Loucy (cell line): ENCODE data around the gene RUNX1.

Experiments
- H2AFZ ChIP-seq: fragments of 200-600 bp; sonication (generic); 2 replicates; pipeline ENCODE4 v1.6.0; 2016; ENCODE audit warnings: antibody characterized with exemption, mild to moderate bottlenecking, low read length, moderate library complexity
- H3F3A ChIP-seq: fragments of 200-600 bp; 2 replicates; pipeline ENCODE4 v1.6.0; 2016; ENCODE audit warnings: antibody characterized with exemption, low read depth, mild to moderate bottlenecking
- H3K27me3 ChIP-seq: fragments of 200-600 bp; sonication (generic); 2 replicates; pipeline ENCODE4 v1.6.1; 2014; ENCODE audit warnings: low read length, mild to moderate bottlenecking; ENCODE audit not compliant: insufficient read depth, poor library complexity, severe bottlenecking
- H3K36me3 ChIP-seq: fragments of 200-600 bp; sonication (generic); 2 replicates; pipeline ENCODE4 v1.6.1; 2016; ENCODE audit warnings: low read length; ENCODE audit not compliant: insufficient read depth
- H3K4me1 ChIP-seq: fragments of 200-600 bp; sonication (generic); 2 replicates; pipeline ENCODE4 v1.5.1; 2014; ENCODE audit warnings: low read length, mild to moderate bottlenecking; ENCODE audit not compliant: insufficient read depth, poor library complexity, severe bottlenecking
- H3K4me2 ChIP-seq: fragments of 200-600 bp; sonication (generic); 2 replicates; pipeline ENCODE4 v1.6.0; 2014; ENCODE audit warnings: antibody characterized with exemption, low read length, low read depth, mild to moderate bottlenecking; ENCODE audit not compliant: poor library complexity, severe bottlenecking
- H3K4me3 ChIP-seq: fragments of 200-600 bp; sonication (generic); 2 replicates; pipeline ENCODE4 v1.5.1; 2014; ENCODE audit warnings: low read length, mild to moderate bottlenecking, mixed read lengths; ENCODE audit not compliant: poor library complexity, severe bottlenecking
- H3K79me2 ChIP-seq: fragments of 200-600 bp; sonication (generic); 2 replicates; pipeline ENCODE4 v1.6.1; 2014; ENCODE audit warnings: low read length; ENCODE audit not compliant: insufficient read depth
- H3K9ac ChIP-seq: fragments of 200-600 bp; sonication (generic); 2 replicates; pipeline ENCODE4 v1.6.0; 2014; ENCODE audit warnings: mild to moderate bottlenecking, low read depth, low read length, moderate library complexity; ENCODE audit not compliant: poor library complexity, severe bottlenecking
- H3K9me2 ChIP-seq: fragments of 200-600 bp; sonication (generic); replicated peaks from 2 replicates; pipeline ENCODE4 v1.6.1; 2016; ENCODE audit warnings: low read depth, low read length, mixed read lengths
- H3K9me3 ChIP-seq: fragments of 200-600 bp; sonication (generic); 2 replicates; pipeline ENCODE4 v1.6.1; 2014; ENCODE audit warnings: mild to moderate bottlenecking, antibody characterized with exemption, low read length, low read depth; ENCODE audit not compliant: insufficient read depth
- H4K20me1 ChIP-seq: fragments of 200-600 bp; sonication (generic); 2 replicates; pipeline ENCODE4 v1.6.0; 2014; ENCODE audit warnings: antibody characterized with exemption, low read length, mild to moderate bottlenecking; ENCODE audit not compliant: insufficient read depth, poor library complexity, severe bottlenecking
- CTCF ChIP-seq: fragments of 200-600 bp; sonication (generic); conservative IDR thresholded peaks from 2 replicates; pipeline ENCODE4 v1.5.1; 2014; ENCODE audit warnings: mild to moderate bottlenecking, antibody characterized with exemption, low read length
- EZH2phosphoT487 ChIP-seq: fragments of 200-600 bp; IDR thresholded peaks from 2 replicates; pipeline ENCODE4 v1.6.1; 2018; ENCODE audit warnings: antibody characterized with exemption, mild to moderate bottlenecking, moderate library complexity, borderline replicate concordance

RUNX1 gene

GRCh38 chr21:35017256-35017655, 31.8 kb downstream of the RUNX1 start:
- H3F3A ChIP-seq = peaks cover 9% of the 10 kb centered on the region; the same call in 1 of the 2 replicates
- H2AFZ ChIP-seq = no peak overlapping the region
- H3K4me3 ChIP-seq = no peak overlapping the region
- peaks cover 72% of the 10 kb centered on the region; the same call in 1 of the 2 replicates for H3K36me3 ChIP-seq
- H3K79me2 ChIP-seq = peaks cover 100% of the 10 kb centered on the region
- H3K9me3 ChIP-seq = no peaks in the 10 kb centered on the region
- no peak for TF ChIP-seq CTCF
- no peak for TF ChIP-seq EZH2phosphoT487
- peaks cover 92% of the 10 kb centered on the region for H3K4me1 ChIP-seq
- H3K4me2 ChIP-seq = peak overlapping the region; percentile 17
- H4K20me1 ChIP-seq = peaks cover 35% of the 10 kb centered on the region
- H3K9ac ChIP-seq = no peak overlapping the region
- no peaks in the 10 kb centered on the region for H3K9me2 ChIP-seq
- no peaks in the 10 kb centered on the region for H3K27me3 ChIP-seq

- H3K79me2 ChIP-seq = peaks cover 97% of the 10 kb centered on the region
- peak overlapping the region; percentile 17 for H3K4me2 ChIP-seq
- no peak for TF ChIP-seq CTCF
- no peak for TF ChIP-seq EZH2phosphoT487
- peaks cover 35% of the 10 kb centered on the region for H4K20me1 ChIP-seq
- no peaks in the 10 kb centered on the region for H3K27me3 ChIP-seq
- H3K36me3 ChIP-seq = peaks cover 66% of the 10 kb centered on the region; the same call in 1 of the 2 replicates
- no peak overlapping the region for H3K4me3 ChIP-seq
- H3K4me1 ChIP-seq = peaks cover 91% of the 10 kb centered on the region
- peaks cover 13% of the 10 kb centered on the region; the same call in 1 of the 2 replicates for H3F3A ChIP-seq
- no peaks in the 10 kb centered on the region for H3K9me3 ChIP-seq
- no peaks in the 10 kb centered on the region for H3K9me2 ChIP-seq
- no peak overlapping the region for H2AFZ ChIP-seq
- peak overlapping the region; percentile 29 for H3K9ac ChIP-seq
Observed at GRCh38 chr21:35016517-35017188, 32.4 kb downstream of the RUNX1 start.

DNA sequence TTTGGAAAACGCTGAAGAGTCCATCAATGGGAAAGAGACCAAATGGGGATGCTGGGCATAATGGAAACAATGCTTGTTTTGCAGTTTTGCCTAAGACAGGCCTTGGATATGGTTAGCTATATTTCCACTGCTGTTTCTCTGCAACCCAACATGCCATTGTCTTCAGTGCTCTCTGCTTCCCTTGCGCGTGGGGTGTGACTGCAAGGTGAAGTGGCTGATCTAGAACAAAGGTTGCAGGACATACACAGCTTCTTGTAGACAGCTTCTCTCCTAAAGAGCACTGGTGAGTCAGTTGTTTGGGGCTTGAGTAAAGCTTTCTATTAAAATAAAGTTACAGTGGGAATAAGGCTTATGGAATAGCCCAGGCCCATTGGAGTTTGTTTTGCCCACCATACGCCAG, 33.0 kb downstream of the RUNX1 start:
- Histone ChIP-seq H2AFZ (no peak overlapping the region), H3K9ac (peak overlapping the region; percentile 29), H3K36me3 (peaks cover 60% of the 10 kb centered on the region; the same call in 1 of the 2 replicates), H3K4me1 (peaks cover 90% of the 10 kb centered on the region), H3F3A (peaks cover 18% of the 10 kb centered on the region), H4K20me1 (peaks cover 34% of the 10 kb centered on the region), H3K9me2 (no peaks in the 10 kb centered on the region), H3K9me3 (no peaks in the 10 kb centered on the region), H3K79me2 (peaks cover 94% of the 10 kb centered on the region), H3K27me3 (no peaks in the 10 kb centered on the region), H3K4me3 (no peak overlapping the region), H3K4me2 (peak overlapping the region; percentile 17)
- TF ChIP-seq EZH2phosphoT487 (no peak), CTCF (no peak)
